Upper lobe of left lung (tissue), 4 donors: ENCODE results near the gene AKT1S1.

Experiments
- EP300 ChIP-seq, 4 donors: sonication (generic); formaldehyde crosslinking; IDR thresholded peaks; one replicate each; pipeline ENCODE4 v1.5.1; 2017; ENCODE audit warnings: antibody characterized with exemption in 4 of 4, control low read depth in 2 of 4
- POLR2A ChIP-seq, 4 donors: fragments of 450-650 bp; IDR thresholded peaks; one replicate each; pipeline ENCODE4 v1.5.1; 2016 to 2017; ENCODE audit warnings: antibody characterized with exemption in 4 of 4, mild to moderate bottlenecking in 2 of 4
- POLR2AphosphoS5 ChIP-seq, 2 donors: sonication (generic); formaldehyde crosslinking; IDR thresholded peaks; one replicate each; pipeline ENCODE4 v1.5.1; 2017; ENCODE audit warnings: antibody characterized with exemption in 2 of 2
- TF ChIP-seq, protein P1 (sequence below), 6 experiments: fragments of 450-650 bp in 4 of 6; fragments of 200-600 bp in 2 of 6; sonication (generic) in 2 of 6; IDR thresholded peaks; one replicate each; pipeline ENCODE4 v1.5.1; 2016 to 2019; ENCODE audit warnings: antibody characterized with exemption in 6 of 6

DNA sequence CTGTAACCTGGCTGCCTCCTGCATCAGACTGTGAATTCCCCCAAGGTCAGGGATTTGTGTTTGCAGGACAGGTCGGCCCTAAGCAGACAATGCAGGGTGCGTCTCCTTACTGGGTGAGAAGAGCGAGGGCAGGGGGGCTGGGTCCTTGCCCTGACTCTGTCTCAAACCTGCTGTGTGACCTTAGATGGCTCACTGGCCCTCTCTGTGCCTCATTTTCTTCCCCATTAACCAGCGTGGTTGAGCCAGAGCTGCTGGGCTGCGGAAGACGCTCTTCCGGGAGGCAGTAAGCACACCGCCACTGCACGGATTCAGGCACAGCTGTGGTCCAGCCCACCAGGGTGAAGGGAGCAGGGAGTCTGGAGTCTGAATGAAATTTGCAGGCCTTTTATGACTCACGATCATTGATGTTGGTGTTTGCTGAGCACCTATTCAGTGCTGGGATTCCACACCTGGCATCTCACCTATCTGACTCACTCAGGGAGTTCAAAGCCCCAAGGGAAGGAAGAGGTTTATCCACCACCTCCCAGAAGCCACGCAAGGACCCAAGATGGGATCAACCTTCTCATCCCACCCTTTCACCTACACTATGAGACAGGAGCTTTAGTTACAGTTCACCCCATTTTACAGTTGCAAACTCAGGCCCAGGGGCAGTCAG lies 2.5 kb downstream of the AKT1S1 start:
- TF ChIP-seq, protein P1, sequence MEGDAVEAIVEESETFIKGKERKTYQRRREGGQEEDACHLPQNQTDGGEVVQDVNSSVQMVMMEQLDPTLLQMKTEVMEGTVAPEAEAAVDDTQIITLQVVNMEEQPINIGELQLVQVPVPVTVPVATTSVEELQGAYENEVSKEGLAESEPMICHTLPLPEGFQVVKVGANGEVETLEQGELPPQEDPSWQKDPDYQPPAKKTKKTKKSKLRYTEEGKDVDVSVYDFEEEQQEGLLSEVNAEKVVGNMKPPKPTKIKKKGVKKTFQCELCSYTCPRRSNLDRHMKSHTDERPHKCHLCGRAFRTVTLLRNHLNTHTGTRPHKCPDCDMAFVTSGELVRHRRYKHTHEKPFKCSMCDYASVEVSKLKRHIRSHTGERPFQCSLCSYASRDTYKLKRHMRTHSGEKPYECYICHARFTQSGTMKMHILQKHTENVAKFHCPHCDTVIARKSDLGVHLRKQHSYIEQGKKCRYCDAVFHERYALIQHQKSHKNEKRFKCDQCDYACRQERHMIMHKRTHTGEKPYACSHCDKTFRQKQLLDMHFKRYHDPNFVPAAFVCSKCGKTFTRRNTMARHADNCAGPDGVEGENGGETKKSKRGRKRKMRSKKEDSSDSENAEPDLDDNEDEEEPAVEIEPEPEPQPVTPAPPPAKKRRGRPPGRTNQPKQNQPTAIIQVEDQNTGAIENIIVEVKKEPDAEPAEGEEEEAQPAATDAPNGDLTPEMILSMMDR (IDR thresholded peaks at IDR 0.05): no peak
- TF ChIP-seq EP300 (IDR thresholded peaks at IDR 0.05) (no peak), POLR2A (IDR thresholded peaks at IDR 0.05) (no peak), POLR2AphosphoS5 (IDR thresholded peaks at IDR 0.05) (no peak)
